Large intestine (tissue), 3 donors: Measurements from ENCODE around the gene AP2B1. TPM values are rescaled to one million over a fixed set of nuclear protein-coding genes. Genes with fewer than 3 reads are reported as not detected.
"Not testable (repeated sequence)": the region's sequence is repeated elsewhere in the genome, so short reads cannot be mapped to it uniquely, and the experiment has no call there.

ENCODE experiments used
- DNase-seq, 2 donors: peaks; one replicate each; pipeline versions ENCODE4 v3.0.0 to v3.0.0-alpha.2; 2013
- H3K27ac ChIP-seq: one replicate; pipeline ENCODE4 v1.5.1; 2013; ENCODE audit warnings: low read length
- H3K27me3 ChIP-seq: 2 replicates; pipeline ENCODE4 v1.6.1; 2013; ENCODE audit warnings: low read length; ENCODE audit not compliant: control insufficient read depth, insufficient read depth
- H3K36me3 ChIP-seq: 2 replicates; pipeline ENCODE4 v1.6.1; 2013; ENCODE audit warnings: low read length; ENCODE audit not compliant: control insufficient read depth, insufficient read depth
- H3K4me1 ChIP-seq: one replicate; pipeline ENCODE4 v1.6.1; 2013; ENCODE audit warnings: low read length; ENCODE audit not compliant: control insufficient read depth, insufficient read depth
- H3K4me3 ChIP-seq: one replicate; pipeline ENCODE4 v1.5.1; 2013; ENCODE audit warnings: low read length
- H3K9me3 ChIP-seq: one replicate; pipeline ENCODE4 v1.6.1; 2013; ENCODE audit warnings: mild to moderate bottlenecking, low read depth, low read length, moderate library complexity; ENCODE audit not compliant: control insufficient read depth
- WGBS: methylation state at CpG from one replicate; pipeline ENCODE4 v1.1.5; 2013; ENCODE audit warnings: low lambda C conversion rate; ENCODE audit not compliant: insufficient coverage; 5-methylcytosine and 5-hydroxymethylcytosine counted together
- polyA plus RNA-seq: library from polyadenylated mRNA; unstranded; fragments of 120-200 nt; gene quantifications from one replicate; pipeline ENCODE4 v1.2.1, GENCODE V29; 2013

Gene AP2B1
- polyA plus RNA-seq, 1 donor: 89.5 TPM

DNA sequence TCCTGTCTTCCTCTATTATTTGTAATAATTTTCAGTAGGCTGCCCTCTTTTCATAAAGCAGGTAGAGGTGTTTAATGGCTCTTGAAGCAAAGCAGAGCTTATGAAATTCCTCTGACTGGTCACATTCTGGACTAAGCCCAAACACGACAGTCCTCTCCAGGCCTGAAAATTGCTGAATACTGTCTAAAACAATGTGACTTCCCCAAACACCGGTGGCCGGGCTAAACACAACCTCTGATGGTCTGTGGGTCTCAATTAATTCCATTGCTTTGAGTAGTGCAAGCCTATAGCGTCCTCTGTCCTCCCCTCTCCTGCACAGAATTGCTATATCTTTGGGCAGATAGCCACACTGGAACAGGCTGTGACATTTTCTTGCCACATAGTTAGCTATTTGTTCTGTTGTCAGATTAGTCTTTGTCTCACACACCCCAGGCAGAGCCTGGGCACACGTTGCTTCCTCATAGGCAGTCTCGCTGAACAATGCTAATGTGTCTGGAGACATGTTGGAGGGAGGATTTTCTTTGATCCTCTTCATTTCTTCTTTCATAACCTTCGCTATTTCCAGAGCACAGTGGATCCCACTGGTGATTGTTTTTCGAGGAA, 38.8 kb upstream of the AP2B1 start:
- Histone ChIP-seq H3K27ac (no peak overlapping the region), H3K27me3 (peaks cover 32% of the 10 kb centered on the region), H3K4me1 (no peaks in the 10 kb centered on the region), H3K36me3 (no peaks in the 10 kb centered on the region), H3K9me3 (no peaks in the 10 kb centered on the region), H3K4me3 (no peak overlapping the region)
- no peak for DNase-seq
- 80% methylated on average over 1 of the region's 8 CpGs for WGBS

- Histone ChIP-seq H3K36me3 (no peaks in the 10 kb centered on the region), H3K4me3 (no peak overlapping the region), H3K27ac (no peak overlapping the region), H3K27me3 (peaks cover 32% of the 10 kb centered on the region), H3K9me3 (no peaks in the 10 kb centered on the region), H3K4me1 (no peaks in the 10 kb centered on the region)
- WGBS: no CpG with 5 or more reads among the region's 1 CpG
- no peak for DNase-seq
These were observed 38.1 kb upstream of the AP2B1 start for GRCh38 chr17:35548978-35549377.

GRCh38 chr17:35553310-35553709, 33.8 kb upstream of the AP2B1 start:
- H3K36me3 ChIP-seq: no peaks in the 10 kb centered on the region
- H3K4me1 ChIP-seq: no peaks in the 10 kb centered on the region
- WGBS: 60% methylated on average over 1 of the region's 4 CpGs

GRCh38 chr17:35554668-35555067, 32.5 kb upstream of the AP2B1 start:
- WGBS: no CpG with 5 or more reads among the region's 5 CpGs

More at GRCh38 chr17:35553310-35553709, 33.8 kb upstream of the AP2B1 start:
- H3K9me3 ChIP-seq: no peaks in the 10 kb centered on the region
- H3K4me3 ChIP-seq: no peak overlapping the region
- DNase-seq: no peak
- no peak overlapping the region for H3K27ac ChIP-seq
- peaks cover 20% of the 10 kb centered on the region for H3K27me3 ChIP-seq

GRCh38 chr17:35555691-35556090, 31.4 kb upstream of the AP2B1 start:
- Histone ChIP-seq H3K9me3 (no peaks in the 10 kb centered on the region), H3K4me3 (no peak overlapping the region), H3K36me3 (no peaks in the 10 kb centered on the region), H3K27ac (no peak overlapping the region), H3K27me3 (peaks cover 10% of the 10 kb centered on the region), H3K4me1 (peaks cover 5% of the 10 kb centered on the region)
- 100% methylated on average over 2 of the region's 5 CpGs for WGBS
- no peak for DNase-seq

More at GRCh38 chr17:35554668-35555067, 32.5 kb upstream of the AP2B1 start:
- DNase-seq: no peak
- H3K27me3 ChIP-seq: peaks cover 13% of the 10 kb centered on the region
- no peaks in the 10 kb centered on the region for H3K4me1 ChIP-seq
- H3K36me3 ChIP-seq: no peaks in the 10 kb centered on the region
- no peak overlapping the region for H3K4me3 ChIP-seq
- H3K9me3 ChIP-seq: no peaks in the 10 kb centered on the region
- H3K27ac ChIP-seq: no peak overlapping the region

- Histone ChIP-seq H3K27ac (no peak overlapping the region), H3K36me3 (no peaks in the 10 kb centered on the region), H3K4me3 (no peak overlapping the region), H3K4me1 (peaks cover 5% of the 10 kb centered on the region), H3K9me3 (no peaks in the 10 kb centered on the region), H3K27me3 (peaks cover 10% of the 10 kb centered on the region)
- 100% methylated on average over 1 of the region's 3 CpGs for WGBS
- no peak for DNase-seq
These were observed 29.8 kb upstream of the AP2B1 start for GRCh38 chr17:35557353-35557752.

DNA sequence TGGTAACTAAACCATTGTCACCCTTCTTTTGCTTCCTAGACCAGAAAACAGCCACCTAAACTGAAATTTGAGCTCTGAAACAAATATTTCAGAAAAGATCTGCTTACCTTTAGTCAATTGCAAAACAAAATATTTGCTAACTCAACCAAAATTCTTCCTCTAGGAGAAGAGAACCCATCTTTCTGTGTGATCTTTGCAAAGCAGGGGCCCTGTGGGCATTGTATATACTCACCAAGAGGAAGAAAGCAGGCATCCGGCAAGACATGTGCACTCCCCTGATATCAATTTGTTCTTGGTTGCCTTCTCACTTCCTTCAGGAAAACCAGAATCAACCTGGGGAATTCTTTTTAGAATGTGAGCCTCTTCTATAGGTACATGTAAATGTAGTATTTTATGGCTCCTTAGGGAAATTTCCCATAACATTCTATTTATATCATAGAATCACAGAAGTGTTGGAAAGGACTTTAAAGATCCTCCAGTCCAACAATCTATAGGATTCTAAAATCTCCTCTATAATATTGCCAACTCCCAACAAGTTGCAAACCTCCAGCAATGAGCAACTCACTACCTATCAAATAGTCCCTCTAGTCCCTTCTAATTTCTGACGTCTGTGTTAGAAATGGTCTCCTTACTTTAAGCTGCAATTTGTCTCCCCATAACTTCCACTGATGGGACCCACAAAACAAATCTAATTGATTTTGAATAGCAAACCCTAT, 27.5 kb upstream of the AP2B1 start:
- no peak overlapping the region for H3K4me3 ChIP-seq
- H3K27ac ChIP-seq: no peak overlapping the region
- peaks cover 5% of the 10 kb centered on the region for H3K4me1 ChIP-seq
- no peak for DNase-seq
- no peaks in the 10 kb centered on the region for H3K36me3 ChIP-seq
- WGBS: 100% methylated on average over 1 of the region's 2 CpGs
- peaks cover 7% of the 10 kb centered on the region for H3K27me3 ChIP-seq
- H3K9me3 ChIP-seq: no peaks in the 10 kb centered on the region

DNA sequence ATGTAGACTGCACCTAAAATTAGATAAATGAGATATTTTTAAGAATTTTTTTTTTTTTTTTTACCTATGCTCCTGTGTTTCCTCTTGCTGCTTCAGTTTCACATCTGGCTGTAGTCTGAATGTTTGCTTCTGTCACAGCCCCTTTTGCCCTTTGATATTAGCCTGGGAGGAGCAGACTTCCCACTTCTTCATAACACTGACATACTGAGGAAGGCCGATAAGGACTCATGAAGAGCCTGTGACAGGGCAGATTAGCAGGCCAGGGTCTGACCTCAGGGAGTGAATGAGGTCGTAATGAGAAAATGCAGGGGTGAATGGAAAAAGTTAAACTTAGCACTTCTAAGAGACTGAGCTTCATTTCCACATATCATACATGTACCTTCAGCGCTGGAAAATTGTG, 26.4 kb upstream of the AP2B1 start, which contains the start of gene SLFN14:
Gene SLFN14 (minus strand): TSS at position 117 of the 400 bp plus-strand sequence. CDS start 2,757 bp downstream, outside the sequence.
- Histone ChIP-seq H3K27ac (no peak within 1 kb of the TSS), H3K4me3 (no peak within 1 kb of the TSS), H3K27me3 (peaks cover 7% of the 10 kb centered on the region), H3K9me3 (no peaks in the 10 kb centered on the region), H3K36me3 (no peaks in the 10 kb centered on the region), H3K4me1 (peaks cover 5% of the 10 kb centered on the region)
- DNase-seq: peak; percentile 44 to 76
- 20% methylated on average over 1 of the region's 3 CpGs for WGBS

GRCh38 chr17:35563181-35563580, 23.9 kb upstream of the AP2B1 start:
- 90% methylated on average over 4 of the region's 16 CpGs for whole genome bisulfite sequencing
- H3K4me1 ChIP-seq, H3K27ac ChIP-seq, H3K36me3 ChIP-seq, DNase-seq, H3K27me3 ChIP-seq, H3K9me3 ChIP-seq, H3K4me3 ChIP-seq: not testable (repeated sequence)

DNA sequence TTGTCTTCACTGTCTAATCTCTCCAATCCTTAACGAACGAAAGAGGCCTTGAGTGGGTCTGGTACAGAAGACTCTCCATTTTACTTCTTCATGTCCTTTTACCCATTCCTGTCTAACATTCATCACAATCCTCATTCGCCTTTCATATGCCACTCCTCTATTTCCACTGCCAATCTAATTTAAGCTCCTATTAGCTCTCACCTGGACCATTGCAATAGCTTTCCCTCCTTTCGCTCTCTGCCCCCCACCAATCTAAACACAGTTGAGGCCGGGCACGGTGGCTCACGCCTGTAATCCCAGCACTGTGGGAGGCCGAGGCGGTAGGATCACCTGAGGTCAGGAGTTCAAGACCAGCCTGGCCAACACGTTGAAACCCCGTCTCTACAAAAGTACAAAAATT, 20.2 kb upstream of the AP2B1 start:
- Histone ChIP-seq H3K9me3 (no peaks in the 10 kb centered on the region), H3K27ac (no peak overlapping the region), H3K4me1 (peaks cover 11% of the 10 kb centered on the region), H3K4me3 (peak overlapping the region; percentile 88), H3K36me3 (no peaks in the 10 kb centered on the region), H3K27me3 (peaks cover 2% of the 10 kb centered on the region)
- 84% methylated on average over 3 of the region's 11 CpGs for WGBS
- no peak for DNase-seq
